WTC11 (cell line): ENCODE results near the gene ERC1.

Experiments
- ESRRA ChIP-seq: sonication (generic); formaldehyde crosslinking; IDR thresholded peaks from 2 replicates; pipeline ENCODE4 v1.8.1; 2022; ENCODE audit warnings: mild to moderate bottlenecking, missing genetic modification reagents, borderline replicate concordance
- NR2C2 ChIP-seq: sonication (generic); formaldehyde crosslinking; IDR thresholded peaks from 2 replicates; pipeline ENCODE4 v1.8.0; 2022; ENCODE audit warnings: mild to moderate bottlenecking, missing genetic modification reagents
- TF ChIP-seq, protein P1 (sequence below): sonication (generic); formaldehyde crosslinking; IDR thresholded peaks from 2 replicates; pipeline ENCODE4 v1.8.1; 2022; ENCODE audit warnings: low read depth, mild to moderate bottlenecking, moderate library complexity, missing genetic modification reagents, borderline replicate concordance
- TF ChIP-seq, protein P2 (sequence below): fragments of 200-600 bp; IDR thresholded peaks from 2 replicates; pipeline ENCODE4 v1.8.0; 2022; ENCODE audit warnings: antibody characterized with exemption

DNA sequence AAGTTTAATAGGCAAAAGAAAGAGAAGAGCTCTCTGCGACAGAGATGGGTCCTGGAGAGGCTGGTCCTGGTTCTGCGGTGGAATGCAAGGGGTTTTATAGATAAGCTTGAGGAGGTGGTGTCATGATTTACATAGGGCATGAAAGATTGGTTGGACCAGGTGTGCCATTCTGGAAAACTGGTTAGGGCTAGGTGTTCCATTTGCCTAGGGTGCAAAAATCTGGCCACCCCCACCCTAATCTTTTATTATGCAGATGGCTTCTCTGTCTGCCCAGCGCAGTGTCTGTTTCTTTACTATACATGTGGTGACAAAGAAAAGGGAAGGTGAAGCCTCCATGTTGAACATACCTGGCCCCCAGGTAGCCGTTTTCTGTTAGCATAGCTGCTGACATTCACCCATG, 65.4 kb downstream of the ERC1 start:
- TF ChIP-seq, protein P1, sequence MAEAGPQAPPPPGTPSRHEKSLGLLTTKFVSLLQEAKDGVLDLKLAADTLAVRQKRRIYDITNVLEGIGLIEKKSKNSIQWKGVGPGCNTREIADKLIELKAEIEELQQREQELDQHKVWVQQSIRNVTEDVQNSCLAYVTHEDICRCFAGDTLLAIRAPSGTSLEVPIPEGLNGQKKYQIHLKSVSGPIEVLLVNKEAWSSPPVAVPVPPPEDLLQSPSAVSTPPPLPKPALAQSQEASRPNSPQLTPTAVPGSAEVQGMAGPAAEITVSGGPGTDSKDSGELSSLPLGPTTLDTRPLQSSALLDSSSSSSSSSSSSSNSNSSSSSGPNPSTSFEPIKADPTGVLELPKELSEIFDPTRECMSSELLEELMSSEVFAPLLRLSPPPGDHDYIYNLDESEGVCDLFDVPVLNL (CRISPR knock-in tag), result no peak
- TF ChIP-seq ESRRA (CRISPR knock-in tag) (no peak), NR2C2 (CRISPR knock-in tag) (no peak)
- TF ChIP-seq, protein P2, sequence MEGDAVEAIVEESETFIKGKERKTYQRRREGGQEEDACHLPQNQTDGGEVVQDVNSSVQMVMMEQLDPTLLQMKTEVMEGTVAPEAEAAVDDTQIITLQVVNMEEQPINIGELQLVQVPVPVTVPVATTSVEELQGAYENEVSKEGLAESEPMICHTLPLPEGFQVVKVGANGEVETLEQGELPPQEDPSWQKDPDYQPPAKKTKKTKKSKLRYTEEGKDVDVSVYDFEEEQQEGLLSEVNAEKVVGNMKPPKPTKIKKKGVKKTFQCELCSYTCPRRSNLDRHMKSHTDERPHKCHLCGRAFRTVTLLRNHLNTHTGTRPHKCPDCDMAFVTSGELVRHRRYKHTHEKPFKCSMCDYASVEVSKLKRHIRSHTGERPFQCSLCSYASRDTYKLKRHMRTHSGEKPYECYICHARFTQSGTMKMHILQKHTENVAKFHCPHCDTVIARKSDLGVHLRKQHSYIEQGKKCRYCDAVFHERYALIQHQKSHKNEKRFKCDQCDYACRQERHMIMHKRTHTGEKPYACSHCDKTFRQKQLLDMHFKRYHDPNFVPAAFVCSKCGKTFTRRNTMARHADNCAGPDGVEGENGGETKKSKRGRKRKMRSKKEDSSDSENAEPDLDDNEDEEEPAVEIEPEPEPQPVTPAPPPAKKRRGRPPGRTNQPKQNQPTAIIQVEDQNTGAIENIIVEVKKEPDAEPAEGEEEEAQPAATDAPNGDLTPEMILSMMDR, result no peak
